ENCODE measurements around the gene SLX9.

SLX9 gene

GRCh38 chr21:44984428-44984791 lies 44.6 kb downstream of the SLX9 start:
- DNase-seq (ENCODE audit: extremely low spot score): no peak
- ChIA-PET POLR2A (no interaction called here), CTCF (no interaction called here)

DNA sequence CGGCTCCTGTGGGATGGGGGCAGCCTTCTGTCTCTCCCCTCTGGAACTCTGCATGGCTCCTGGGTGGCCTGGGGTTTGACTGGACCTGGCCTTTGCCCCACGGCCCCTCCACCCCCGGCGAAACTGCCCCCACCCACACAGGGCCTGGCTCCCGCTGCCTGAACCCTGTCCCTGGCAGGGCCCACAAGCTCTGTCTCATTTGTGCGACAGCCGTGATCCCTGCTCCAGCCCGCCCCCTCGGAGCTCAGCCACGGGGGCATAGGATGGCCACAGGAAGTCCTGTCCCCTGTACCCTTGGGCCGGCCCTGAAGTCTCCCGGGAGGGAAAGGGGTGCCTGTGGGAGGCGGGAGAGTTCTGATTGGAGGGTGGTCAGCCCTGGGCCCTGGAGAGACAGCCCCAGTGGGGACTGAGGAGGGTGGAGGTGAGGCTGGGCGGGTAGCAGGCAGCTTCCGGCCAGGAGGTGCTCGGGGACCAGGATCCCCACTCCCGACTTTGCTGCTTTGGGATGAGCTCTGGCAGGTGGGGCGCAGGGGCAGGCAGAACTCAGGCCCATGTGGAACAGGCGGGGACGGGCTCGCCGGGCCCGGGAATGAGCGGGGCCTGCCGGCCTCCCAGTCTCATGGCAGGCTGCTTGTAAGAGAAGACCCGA lies 45.1 kb downstream of the SLX9 start:
- TF ChIP-seq LEF1 (IDR thresholded peaks at IDR 0.05; ENCODE audit: borderline replicate concordance) (no peak), ARNT (IDR thresholded peaks at IDR 0.05) (no peak), ELF4 (IDR thresholded peaks at IDR 0.05) (no peak), NFRKB (IDR thresholded peaks at IDR 0.05) (no peak), FOXK2 (IDR thresholded peaks at IDR 0.05) (no peak), ZNF384 (IDR thresholded peaks at IDR 0.05) (no peak), SUZ12 (IDR thresholded peaks at IDR 0.05) (no peak), CTBP1 (IDR thresholded peaks at IDR 0.05; ENCODE audit: borderline replicate concordance) (no peak), PKNOX1 (IDR thresholded peaks at IDR 0.05) (no peak), FOXM1 (IDR thresholded peaks at IDR 0.05; ENCODE audit: borderline replicate concordance) (no peak), HDGF (IDR thresholded peaks at IDR 0.05; ENCODE audit: borderline replicate concordance) (no peak), TARDBP (IDR thresholded peaks at IDR 0.05) (no peak), L3MBTL2 (conservative IDR thresholded peaks at IDR 0.05) (no peak), FOXA1 (IDR thresholded peaks at IDR 0.05) (no peak), BHLHE40 (IDR thresholded peaks at IDR 0.05; ENCODE audit: borderline replicate concordance) (no peak), SP1 (IDR thresholded peaks at IDR 0.05) (no peak)
- ChIA-PET CTCF (no interaction called here), POLR2A (no interaction called here)
- DNase-seq (ENCODE audit: extremely low spot score): no peak

More at GRCh38 chr21:44984428-44984791, 44.6 kb downstream of the SLX9 start:
- TF ChIP-seq FOXA1 (IDR thresholded peaks at IDR 0.05) (no peak), CTBP1 (IDR thresholded peaks at IDR 0.05; ENCODE audit: borderline replicate concordance) (no peak), BHLHE40 (IDR thresholded peaks at IDR 0.05; ENCODE audit: borderline replicate concordance) (no peak)

DNA sequence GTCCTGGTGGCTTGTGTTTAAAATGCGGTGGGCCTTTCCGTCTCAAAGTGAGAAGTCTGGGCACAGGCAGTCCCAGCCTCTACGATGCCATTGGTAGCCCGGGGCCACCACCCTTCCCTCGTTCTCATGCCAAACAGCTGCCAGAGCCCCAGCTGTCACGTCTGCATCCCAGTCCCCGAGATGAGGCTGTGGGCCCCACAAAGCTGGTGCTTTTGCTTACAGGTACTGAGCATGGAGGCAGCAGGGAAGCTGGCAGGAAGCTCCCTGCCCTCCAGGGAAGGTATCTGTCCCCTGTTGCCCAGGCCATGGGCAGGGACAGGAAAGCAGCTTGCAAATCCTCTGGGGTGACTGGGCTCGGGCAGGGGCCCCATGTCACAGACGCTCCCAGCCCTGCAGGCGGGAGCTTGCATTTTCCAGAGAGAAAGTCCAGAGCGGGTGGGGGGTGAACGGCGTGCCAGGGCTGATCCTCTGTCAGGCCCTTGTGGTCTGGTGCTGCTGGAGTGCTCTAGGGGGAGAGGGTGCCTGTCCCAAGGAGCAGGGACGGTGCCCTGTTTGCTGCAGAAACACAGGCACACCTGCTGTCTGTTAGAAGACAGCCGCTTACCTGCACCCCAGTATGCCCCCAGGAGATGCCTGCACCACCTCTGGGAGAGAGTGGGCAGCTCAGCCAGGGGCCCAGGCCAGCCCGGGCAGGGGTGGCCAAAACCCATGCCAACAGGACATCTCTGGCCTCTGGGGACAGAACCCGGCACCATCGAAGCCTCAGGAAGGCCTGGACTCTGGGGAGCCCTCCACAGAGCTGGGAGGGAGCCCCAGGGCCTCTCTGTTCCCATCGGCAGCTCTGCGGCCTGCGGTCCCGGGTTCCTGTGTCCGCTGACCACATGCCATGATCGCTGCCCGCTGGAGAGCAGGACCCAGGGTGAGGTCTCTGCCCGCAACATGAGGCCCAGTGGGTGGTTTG lies 45.9 kb downstream of the SLX9 start:
- ChIA-PET CTCF (interaction anchor here (0.6 kb wide), 1 partner anchor 87 kb away, joined by 3 read pairs; no protein-coding TSS in a partner anchor), POLR2A (no interaction called here)
- no peak for DNase-seq (ENCODE audit: extremely low spot score)
- TF ChIP-seq SUZ12 (IDR thresholded peaks at IDR 0.05) (no peak), CTBP1 (IDR thresholded peaks at IDR 0.05; ENCODE audit: borderline replicate concordance) (no peak), ARNT (IDR thresholded peaks at IDR 0.05) (no peak), LEF1 (IDR thresholded peaks at IDR 0.05; ENCODE audit: borderline replicate concordance) (no peak), BHLHE40 (IDR thresholded peaks at IDR 0.05; ENCODE audit: borderline replicate concordance) (no peak), NFRKB (IDR thresholded peaks at IDR 0.05) (no peak), ELF4 (IDR thresholded peaks at IDR 0.05) (no peak), TARDBP (IDR thresholded peaks at IDR 0.05) (no peak)

DNA sequence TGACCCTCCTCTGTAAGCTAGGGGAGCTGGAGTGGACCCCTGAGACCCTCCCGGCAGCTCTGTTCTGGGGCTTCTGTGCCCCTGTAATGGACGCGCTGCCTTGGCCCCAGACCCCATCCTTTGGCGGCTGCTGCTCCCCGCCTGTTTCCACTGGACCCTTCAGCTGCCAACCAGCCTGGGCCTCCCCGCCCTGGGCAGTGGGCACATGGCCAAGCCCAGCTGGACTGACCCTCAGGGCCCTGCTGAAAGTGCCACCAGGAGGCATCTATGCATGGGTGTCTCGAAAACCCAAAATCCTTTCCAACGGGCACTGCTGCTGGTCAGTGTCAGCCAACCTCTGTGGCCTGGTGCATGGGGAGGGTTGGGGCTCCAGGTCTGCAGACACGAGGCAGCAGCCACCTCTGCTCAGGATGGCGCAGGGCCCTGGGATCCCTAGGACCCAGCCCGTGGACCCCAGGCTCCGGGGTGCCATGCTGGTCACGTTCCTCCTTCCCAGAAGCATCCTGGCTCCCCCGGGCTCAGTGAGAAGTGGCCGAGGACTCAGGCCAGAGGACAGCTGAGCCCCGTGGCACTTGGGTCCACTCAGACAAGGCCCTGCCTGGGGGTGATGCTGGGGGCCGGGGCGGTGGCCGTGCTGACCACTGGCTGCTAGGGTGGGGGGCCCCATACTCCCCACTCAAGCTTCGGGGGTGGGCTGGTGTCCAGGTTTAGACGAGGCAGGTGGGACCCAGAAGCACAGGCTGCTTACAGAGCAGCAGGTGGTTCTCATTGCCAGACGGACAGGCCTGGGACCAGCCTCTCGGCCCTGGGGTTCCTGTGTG lies 46.9 kb downstream of the SLX9 start:
- CTCF ChIA-PET: interaction anchor here (0.6 kb wide), 1 partner anchor 87 kb away, joined by 3 read pairs; no protein-coding TSS in a partner anchor
- DNase-seq (ENCODE audit: extremely low spot score): no peak
- no peak for TF ChIP-seq HDGF (IDR thresholded peaks at IDR 0.05; ENCODE audit: borderline replicate concordance)
- no peak for TF ChIP-seq PKNOX1 (IDR thresholded peaks at IDR 0.05)
- TF ChIP-seq L3MBTL2 (conservative IDR thresholded peaks at IDR 0.05): no peak
- TF ChIP-seq BHLHE40 (IDR thresholded peaks at IDR 0.05; ENCODE audit: borderline replicate concordance): no peak
- no peak for TF ChIP-seq ELF4 (IDR thresholded peaks at IDR 0.05)
- no peak for TF ChIP-seq TARDBP (IDR thresholded peaks at IDR 0.05)
- TF ChIP-seq SP1 (IDR thresholded peaks at IDR 0.05): no peak
- no peak for TF ChIP-seq ARNT (IDR thresholded peaks at IDR 0.05)
- TF ChIP-seq FOXA1 (IDR thresholded peaks at IDR 0.05): no peak
- POLR2A ChIA-PET: no interaction called here

DNA sequence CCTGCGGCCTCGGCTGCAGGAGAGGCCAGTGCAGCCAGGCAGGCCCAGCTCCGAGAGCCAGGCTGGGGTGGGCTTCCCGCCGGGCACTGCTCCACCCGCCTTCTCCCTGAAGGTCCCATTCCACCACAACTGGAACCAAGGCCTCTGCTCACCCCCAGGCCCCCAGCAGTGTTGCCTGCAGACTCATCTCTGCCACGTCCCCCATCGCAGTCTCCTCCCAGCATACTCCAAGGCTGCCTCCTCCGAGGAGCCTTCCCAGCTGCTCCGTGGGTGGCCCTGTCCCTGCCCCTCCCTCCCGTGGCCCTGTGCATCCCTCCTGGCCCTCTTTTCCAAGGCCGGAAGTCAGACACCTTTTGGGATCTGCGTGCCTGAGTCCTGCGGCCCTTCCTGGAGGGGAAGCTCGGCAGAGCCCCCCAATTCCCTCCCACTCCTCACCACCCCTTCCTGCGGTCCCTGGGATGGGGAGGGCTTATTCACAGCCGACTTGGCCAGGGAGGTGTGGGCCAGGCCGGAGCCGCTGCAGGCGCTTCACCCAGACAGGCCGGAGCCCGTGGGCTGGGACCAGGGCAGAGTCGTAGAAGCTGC lies 47.6 kb downstream of the SLX9 start:
- POLR2A ChIA-PET: no interaction called here
- CTCF ChIA-PET: no interaction called here
- DNase-seq (ENCODE audit: extremely low spot score): no peak
- TF ChIP-seq NFRKB (IDR thresholded peaks at IDR 0.05): no peak
- no peak for TF ChIP-seq BHLHE40 (IDR thresholded peaks at IDR 0.05; ENCODE audit: borderline replicate concordance)
- no peak for TF ChIP-seq TARDBP (IDR thresholded peaks at IDR 0.05)
- no peak for TF ChIP-seq HDGF (IDR thresholded peaks at IDR 0.05; ENCODE audit: borderline replicate concordance)
- no peak for TF ChIP-seq L3MBTL2 (conservative IDR thresholded peaks at IDR 0.05)
- no peak for TF ChIP-seq CTBP1 (IDR thresholded peaks at IDR 0.05; ENCODE audit: borderline replicate concordance)
- no peak for TF ChIP-seq SUZ12 (IDR thresholded peaks at IDR 0.05)
- TF ChIP-seq ARNT (IDR thresholded peaks at IDR 0.05): no peak
- TF ChIP-seq ELF4 (IDR thresholded peaks at IDR 0.05): no peak
- TF ChIP-seq SP1 (IDR thresholded peaks at IDR 0.05): no peak
- no peak for TF ChIP-seq PKNOX1 (IDR thresholded peaks at IDR 0.05)
- no peak for TF ChIP-seq LEF1 (IDR thresholded peaks at IDR 0.05; ENCODE audit: borderline replicate concordance)
- no peak for TF ChIP-seq FOXM1 (IDR thresholded peaks at IDR 0.05; ENCODE audit: borderline replicate concordance)
- TF ChIP-seq FOXA1 (IDR thresholded peaks at IDR 0.05): no peak
- TF ChIP-seq FOXK2 (IDR thresholded peaks at IDR 0.05): no peak
- TF ChIP-seq ZNF384 (IDR thresholded peaks at IDR 0.05): no peak
